Activated T-cell treated with anti-CD3 and anti-CD28 coated beads, Interleukin-2, amount 50 U/mL, for 1 hour (primary cell): Measurements from ENCODE around the gene UNC13D.

Experiments used
- DNase-seq: peaks from one replicate; pipeline ENCODE4 v3.0.0-alpha.2; 2020

The UNC13D gene

DNA sequence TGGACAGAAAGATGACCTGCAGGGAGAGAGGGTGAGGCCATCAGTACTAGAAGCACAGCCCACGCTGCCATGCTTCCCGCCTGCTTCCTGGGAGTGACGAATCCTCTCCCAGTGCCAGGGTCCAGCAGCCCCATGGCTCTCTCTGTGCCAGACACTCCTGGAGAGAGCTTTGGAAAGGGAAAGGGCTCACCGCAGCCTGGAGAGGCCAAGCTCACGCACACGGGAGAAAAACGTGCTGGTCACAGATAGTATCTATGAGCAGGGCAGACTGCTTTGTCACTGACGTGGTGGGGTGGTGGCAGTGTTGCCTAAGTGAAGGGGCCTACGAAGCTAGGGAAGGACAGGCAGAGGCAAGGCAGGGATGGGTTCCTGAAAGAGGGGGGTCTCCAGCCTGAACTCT lies 5.5 kb upstream of the UNC13D start:
- no peak for DNase-seq

DNA sequence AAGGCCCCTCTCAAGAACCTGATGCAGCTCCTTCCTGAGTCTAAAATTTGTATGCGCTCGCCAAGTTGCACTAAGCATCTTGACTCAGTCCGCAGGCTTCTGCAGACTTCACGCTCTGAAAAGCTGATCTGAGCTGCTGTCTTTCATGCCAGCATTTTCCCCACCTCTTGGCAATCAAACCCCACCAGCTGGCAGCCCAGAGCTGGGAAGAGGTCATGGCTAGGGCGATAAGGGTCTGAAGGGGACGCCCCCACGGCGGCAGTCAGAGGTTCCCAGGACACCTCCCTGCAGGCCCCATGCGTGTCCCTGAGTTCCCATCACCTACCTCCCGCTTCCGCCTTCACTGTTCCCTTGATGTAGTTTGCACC lies 5.1 kb upstream of the UNC13D start:
- DNase-seq: no peak

- DNase-seq: peak; percentile 83
Measured at GRCh38 chr17:75848523-75849278, 4.5 kb upstream of the UNC13D start.

DNA sequence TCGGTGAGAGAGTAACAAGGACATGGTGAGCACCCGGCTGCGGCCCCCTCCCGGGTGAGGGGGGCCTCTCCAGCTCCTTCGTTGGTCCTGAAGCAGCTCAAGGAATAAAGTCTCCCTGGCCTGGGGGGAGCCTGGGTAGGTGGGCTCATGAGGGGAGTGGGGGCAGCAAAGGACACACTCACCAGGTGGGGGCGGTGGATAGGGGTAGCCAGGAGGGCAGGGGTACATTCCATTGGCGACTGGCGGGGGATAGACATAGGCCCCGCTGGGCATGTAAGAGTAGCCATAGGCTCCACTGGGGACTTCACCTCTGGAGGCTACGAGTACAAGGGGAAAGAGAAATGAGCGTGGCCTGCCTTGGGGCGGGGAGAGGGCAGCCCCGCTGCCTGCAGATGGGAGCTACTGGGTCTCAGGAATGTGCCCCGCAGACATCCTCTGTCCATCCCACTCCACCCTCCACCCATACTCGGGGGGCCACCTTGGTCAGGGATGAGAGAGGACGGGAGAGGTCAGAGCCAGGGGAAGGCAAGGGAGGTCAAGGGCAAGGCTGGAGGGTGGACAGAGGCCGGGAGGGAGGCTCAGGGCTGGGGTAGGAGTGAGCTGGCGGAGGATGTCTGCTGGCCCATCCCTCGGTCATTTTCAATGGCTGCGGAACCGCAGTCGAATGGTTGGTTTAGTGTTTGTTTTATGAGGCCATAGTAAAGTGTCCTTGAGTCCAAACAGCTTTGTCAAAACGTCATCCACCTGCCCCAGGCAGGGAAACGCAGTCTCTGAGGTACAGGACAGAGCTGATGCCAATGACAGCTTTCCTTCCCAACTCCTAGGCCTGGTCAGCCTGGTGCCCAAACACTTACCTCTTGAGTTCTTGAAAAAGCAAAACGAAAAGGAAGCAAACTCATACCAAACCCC lies 3.7 kb upstream of the UNC13D start:
- DNase-seq: no peak

DNA sequence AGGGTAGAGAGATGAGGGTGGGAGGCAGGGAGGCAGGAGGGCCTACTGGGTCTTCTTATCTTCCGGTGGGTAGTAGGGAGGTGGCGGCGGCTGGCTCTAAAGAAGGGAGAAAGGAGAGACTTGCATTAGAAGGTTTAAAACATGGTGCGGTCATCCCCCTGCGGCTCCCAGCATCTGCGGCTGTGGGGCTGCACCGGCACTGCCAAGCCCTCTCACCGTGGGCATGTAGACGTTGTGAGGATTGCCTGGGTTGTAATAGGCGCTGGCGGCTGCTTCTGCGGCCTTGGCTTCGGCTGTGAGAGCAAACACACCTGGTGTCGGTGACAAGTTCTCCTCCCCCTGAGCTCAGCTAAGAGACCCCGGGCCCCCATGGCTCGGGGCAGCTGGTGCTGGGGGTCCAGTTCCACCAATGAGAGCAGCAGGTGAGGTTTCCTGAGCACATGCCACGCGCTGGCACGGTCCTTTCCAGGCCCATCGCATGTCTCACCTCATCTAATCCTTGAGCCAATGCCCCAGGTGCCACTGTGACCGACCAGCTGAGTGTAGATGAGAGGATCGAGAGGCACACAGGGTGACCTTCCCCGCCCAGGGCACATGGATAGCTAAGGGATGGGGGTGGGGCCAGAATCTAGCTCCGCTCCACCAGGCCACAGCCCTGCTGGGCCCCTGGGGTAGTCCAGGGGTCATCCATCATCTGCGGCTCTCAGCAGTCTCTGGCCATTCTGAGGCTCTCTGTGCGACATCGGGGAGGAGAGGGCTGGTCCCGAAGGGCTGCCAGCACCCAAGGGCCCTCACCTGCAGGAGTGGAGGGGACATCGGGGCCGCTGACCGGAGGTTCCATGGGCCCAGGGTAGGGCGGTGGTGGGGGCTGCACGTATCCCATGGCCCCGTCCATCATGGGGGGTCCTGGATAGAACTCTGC lies 2.7 kb upstream of the UNC13D start:
- no peak for DNase-seq

GRCh38 chr17:75845933-75846691 lies 1.9 kb upstream of the UNC13D start:
- DNase-seq: no peak

DNA sequence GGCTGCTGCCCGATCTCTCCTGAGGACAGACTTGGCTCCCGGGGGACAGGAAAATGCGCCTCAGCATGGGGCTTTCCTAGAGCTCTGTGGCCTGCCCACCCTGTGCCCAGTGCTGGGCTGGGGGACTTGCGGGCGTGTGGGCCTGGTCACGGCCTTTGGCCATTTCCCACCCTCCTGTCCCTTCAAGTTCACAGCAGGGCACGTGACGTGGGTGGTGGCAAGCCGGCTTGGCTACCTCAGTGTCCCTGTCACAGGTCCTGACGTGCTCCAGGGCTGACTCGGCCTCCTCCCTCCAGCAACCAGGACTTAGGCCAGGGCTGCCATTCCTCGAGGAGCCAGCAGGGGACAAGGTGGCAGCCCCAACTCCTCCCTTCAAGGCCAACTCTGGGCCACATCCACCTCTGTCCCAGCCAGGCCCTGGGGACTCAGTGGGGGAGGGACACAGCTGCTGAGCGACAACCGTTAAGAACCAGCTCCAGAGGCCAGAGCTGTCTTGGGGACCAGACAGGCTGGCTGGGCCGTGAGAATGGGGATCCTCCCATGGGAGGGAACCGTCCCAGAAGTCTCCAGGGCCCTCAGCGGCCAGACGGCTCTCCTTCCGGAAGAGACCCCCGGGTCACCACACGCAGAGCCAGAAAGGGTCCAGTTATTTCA lies 981 bp upstream of the UNC13D start:
- peak; percentile 67 for DNase-seq

DNA sequence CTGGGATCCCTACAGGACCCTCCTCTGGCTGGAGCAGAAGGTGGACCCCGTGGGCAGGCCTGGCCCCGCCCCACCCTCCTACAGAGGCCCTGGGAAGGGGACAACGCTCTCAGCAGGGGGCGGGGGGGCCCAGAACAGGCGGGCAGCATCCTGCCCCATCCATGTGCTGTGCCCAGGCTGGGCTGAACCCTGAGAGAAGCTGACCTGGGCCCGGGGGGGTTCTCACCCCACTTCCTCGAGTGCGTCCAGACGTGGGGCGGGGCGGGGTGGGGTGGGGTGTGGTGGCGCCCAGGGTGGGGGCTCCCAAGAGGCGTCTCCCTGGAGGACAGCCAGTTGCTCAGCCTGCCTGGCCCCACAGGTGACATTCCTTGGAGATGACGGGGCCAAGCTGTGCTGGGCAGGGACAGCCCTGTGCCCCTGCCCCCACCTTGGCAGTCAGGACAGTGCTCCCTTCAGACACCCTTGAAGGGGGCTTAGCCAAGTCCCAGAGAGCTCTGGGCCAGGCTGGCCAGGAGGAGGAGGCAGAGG lies 390 bp upstream of the UNC13D start:
- no peak for DNase-seq

GRCh38 chr17:75842963-75843576 lies 1.1 kb downstream of the UNC13D start:
- DNase-seq: peak; percentile 48

- no peak for DNase-seq
Measured at GRCh38 chr17:75842411-75842810, 1.8 kb downstream of the UNC13D start.

GRCh38 chr17:75840799-75841164 lies 3.4 kb downstream of the UNC13D start:
- no peak for DNase-seq

GRCh38 chr17:75839942-75840798 lies 4.0 kb downstream of the UNC13D start:
- DNase-seq: no peak

- no peak for DNase-seq
Measured at GRCh38 chr17:75838410-75838809, 5.8 kb downstream of the UNC13D start.

- DNase-seq: no peak
Measured at GRCh38 chr17:75837899-75838298, 6.3 kb downstream of the UNC13D start.

- no peak for DNase-seq
Measured at GRCh38 chr17:75836605-75837004, 7.6 kb downstream of the UNC13D start.

DNA sequence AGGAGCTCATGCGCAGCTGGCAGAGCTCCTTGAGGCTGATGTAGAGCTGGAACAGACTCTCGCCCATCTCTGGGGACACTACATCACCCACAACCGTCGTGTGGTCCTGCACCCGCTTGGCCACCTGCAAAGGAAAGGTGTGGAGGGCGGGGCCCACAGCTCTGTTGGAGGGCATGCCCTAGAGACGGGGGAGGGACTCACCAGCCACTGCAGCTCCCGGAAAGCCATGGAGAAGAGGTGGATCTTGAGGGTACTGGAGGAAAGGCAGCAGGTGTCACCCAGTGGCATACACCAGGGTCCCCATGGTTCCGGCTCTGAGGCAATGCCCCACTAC lies 8.6 kb downstream of the UNC13D start:
- no peak for DNase-seq

DNA sequence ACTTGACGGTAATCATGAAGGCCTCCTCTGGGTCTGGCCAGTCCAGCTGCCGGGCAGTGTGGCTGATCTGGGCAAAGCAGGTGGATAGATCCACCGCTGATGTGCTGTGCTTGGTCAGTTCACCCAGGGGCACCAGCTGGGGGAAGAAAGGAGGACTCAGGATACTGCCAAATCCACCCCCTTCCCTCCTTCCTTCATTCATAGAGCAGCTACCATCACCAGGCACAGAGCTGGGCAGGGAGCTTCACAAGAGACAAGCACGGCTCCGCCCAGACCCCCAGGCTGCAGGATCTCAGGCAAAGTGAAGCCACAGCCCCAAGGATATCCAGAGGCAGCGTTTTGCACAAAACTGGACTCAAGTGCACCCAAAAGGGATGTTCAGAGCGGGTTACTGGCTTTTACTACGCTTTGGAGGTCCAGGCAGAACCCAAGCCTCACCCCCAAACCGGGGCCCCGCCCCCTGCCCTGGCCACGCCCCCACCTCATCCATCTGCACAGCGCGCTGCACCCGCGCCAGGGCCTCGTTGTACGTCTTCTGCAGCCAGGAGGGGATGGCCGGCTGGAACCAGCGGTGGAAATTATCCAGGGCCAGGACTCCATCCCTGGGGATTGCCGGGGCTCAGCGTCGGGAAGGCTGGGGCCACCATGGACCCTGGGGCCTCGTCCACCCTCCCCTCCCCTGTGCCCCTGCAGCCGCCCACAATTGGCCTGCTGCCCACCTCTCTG lies 9.1 kb downstream of the UNC13D start:
- DNase-seq: no peak

- DNase-seq: no peak
Measured at GRCh38 chr17:75834279-75834920, 9.8 kb downstream of the UNC13D start.
